GDM1 (cell line): ENCODE data around the gene NUP210.

Experiments
- DNase-seq: peaks from one replicate; lab custom pipeline; 2025; lab: John Stamatoyannopoulos, UW

NUP210 gene

GRCh38 chr3:13373975-13374586 lies 46.0 kb downstream of the NUP210 start:
- DNase-seq = no peak

- no peak for DNase-seq
Observed at GRCh38 chr3:13372656-13373055, 47.5 kb downstream of the NUP210 start.

GRCh38 chr3:13372126-13372525 lies 48.0 kb downstream of the NUP210 start:
- no peak for DNase-seq

GRCh38 chr3:13371100-13372075 lies 48.7 kb downstream of the NUP210 start:
- DNase-seq = no peak

- DNase-seq = no peak
Observed at GRCh38 chr3:13370609-13371008, 49.5 kb downstream of the NUP210 start.

GRCh38 chr3:13370055-13370454 lies 50.1 kb downstream of the NUP210 start:
- DNase-seq = no peak

- DNase-seq = no peak
Observed at GRCh38 chr3:13368834-13369233, 51.3 kb downstream of the NUP210 start.

GRCh38 chr3:13367728-13368127 lies 52.4 kb downstream of the NUP210 start:
- DNase-seq = no peak

GRCh38 chr3:13365390-13366379 lies 54.4 kb downstream of the NUP210 start:
- no peak for DNase-seq

GRCh38 chr3:13364602-13365271 lies 55.4 kb downstream of the NUP210 start:
- no peak for DNase-seq

- no peak for DNase-seq
Observed at GRCh38 chr3:13362551-13362950, 57.6 kb downstream of the NUP210 start.

- no peak for DNase-seq
Observed at GRCh38 chr3:13359916-13360315, 60.2 kb downstream of the NUP210 start.

- no peak for DNase-seq
Observed at GRCh38 chr3:13358643-13359042, 61.5 kb downstream of the NUP210 start.

GRCh38 chr3:13358051-13358450 lies 62.1 kb downstream of the NUP210 start:
- DNase-seq = no peak

GRCh38 chr3:13357074-13357473 lies 63.0 kb downstream of the NUP210 start:
- DNase-seq = no peak

- no peak for DNase-seq
Observed at GRCh38 chr3:13353936-13354542, 66.1 kb downstream of the NUP210 start.

- DNase-seq = no peak
Observed at GRCh38 chr3:13353506-13353905, 66.6 kb downstream of the NUP210 start.

- DNase-seq = peak; percentile 59
Observed at GRCh38 chr3:13352621-13353131, 67.4 kb downstream of the NUP210 start.

- no peak for DNase-seq
Observed at GRCh38 chr3:13349823-13350222, 70.3 kb downstream of the NUP210 start.

- DNase-seq = peak; percentile 52
Observed at GRCh38 chr3:13348661-13349396, 71.3 kb downstream of the NUP210 start.
